Measurements from ENCODE around the gene RAI1. TPM values are rescaled to one million over a fixed set of nuclear protein-coding genes. Genes with fewer than 3 reads are reported as not detected.

The RAI1 gene
- total and polyA plus RNA-seq, 2 of the 13 experiments (the other 11 are each of a cell fraction or from before 2014, with no cell fraction given) = 3.4 to 5.2 TPM

DNA sequence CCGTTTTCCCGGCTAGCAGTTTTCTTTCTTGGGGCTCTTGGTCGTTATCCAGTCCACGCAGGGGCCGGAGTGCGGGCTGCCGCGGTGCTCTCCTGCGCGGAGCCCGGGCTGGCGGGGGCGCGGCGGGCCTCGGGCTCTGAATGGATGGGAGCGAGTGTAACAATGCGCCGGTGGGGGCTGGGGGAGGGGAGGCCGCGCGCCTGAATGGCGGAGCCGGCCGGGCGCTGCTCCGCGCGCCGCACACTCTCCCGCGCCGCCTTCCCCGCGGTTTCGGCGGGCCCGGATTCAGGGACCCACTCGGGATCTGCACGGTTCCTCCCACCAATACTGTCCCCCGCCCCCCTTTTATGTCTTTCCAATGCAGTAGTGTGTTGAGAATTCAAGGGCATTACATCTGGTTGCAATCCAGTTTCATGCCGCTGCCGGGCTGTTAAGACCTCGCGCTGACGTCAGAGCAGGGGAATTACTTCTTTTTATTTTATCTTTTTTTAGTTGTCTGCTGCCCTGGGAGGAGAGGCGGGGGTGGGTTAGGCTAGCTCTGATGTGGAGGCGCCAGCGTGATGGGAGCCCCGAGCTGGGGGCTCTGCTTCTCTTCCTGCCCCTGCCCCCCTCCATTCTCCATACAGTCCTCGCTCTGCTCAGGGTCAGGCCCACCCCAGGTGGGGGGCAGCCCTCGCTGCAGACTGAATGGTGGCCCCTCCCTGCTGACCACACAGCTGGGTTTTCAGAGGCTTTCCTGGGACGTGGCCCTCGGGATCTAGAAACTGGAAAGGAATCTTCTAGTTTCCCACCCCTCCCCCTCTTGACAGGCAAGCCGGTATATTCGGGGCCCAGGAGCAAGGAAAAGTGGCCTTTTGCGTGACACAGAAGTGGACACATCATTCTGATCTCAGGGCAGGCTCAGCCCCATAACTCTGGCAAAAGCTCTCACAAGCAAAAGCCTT is 1.8 kb downstream of the RAI1 start (continued):
- TF ChIP-seq, protein P1, sequence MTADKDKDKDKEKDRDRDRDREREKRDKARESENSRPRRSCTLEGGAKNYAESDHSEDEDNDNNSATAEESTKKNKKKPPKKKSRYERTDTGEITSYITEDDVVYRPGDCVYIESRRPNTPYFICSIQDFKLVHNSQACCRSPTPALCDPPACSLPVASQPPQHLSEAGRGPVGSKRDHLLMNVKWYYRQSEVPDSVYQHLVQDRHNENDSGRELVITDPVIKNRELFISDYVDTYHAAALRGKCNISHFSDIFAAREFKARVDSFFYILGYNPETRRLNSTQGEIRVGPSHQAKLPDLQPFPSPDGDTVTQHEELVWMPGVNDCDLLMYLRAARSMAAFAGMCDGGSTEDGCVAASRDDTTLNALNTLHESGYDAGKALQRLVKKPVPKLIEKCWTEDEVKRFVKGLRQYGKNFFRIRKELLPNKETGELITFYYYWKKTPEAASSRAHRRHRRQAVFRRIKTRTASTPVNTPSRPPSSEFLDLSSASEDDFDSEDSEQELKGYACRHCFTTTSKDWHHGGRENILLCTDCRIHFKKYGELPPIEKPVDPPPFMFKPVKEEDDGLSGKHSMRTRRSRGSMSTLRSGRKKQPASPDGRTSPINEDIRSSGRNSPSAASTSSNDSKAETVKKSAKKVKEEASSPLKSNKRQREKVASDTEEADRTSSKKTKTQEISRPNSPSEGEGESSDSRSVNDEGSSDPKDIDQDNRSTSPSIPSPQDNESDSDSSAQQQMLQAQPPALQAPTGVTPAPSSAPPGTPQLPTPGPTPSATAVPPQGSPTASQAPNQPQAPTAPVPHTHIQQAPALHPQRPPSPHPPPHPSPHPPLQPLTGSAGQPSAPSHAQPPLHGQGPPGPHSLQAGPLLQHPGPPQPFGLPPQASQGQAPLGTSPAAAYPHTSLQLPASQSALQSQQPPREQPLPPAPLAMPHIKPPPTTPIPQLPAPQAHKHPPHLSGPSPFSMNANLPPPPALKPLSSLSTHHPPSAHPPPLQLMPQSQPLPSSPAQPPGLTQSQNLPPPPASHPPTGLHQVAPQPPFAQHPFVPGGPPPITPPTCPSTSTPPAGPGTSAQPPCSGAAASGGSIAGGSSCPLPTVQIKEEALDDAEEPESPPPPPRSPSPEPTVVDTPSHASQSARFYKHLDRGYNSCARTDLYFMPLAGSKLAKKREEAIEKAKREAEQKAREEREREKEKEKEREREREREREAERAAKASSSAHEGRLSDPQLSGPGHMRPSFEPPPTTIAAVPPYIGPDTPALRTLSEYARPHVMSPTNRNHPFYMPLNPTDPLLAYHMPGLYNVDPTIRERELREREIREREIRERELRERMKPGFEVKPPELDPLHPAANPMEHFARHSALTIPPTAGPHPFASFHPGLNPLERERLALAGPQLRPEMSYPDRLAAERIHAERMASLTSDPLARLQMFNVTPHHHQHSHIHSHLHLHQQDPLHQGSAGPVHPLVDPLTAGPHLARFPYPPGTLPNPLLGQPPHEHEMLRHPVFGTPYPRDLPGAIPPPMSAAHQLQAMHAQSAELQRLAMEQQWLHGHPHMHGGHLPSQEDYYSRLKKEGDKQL (CRISPR knock-in tag; IDR thresholded peaks at IDR 0.05; ENCODE audit: low read depth) = no peak
- TF ChIP-seq, protein P2, sequence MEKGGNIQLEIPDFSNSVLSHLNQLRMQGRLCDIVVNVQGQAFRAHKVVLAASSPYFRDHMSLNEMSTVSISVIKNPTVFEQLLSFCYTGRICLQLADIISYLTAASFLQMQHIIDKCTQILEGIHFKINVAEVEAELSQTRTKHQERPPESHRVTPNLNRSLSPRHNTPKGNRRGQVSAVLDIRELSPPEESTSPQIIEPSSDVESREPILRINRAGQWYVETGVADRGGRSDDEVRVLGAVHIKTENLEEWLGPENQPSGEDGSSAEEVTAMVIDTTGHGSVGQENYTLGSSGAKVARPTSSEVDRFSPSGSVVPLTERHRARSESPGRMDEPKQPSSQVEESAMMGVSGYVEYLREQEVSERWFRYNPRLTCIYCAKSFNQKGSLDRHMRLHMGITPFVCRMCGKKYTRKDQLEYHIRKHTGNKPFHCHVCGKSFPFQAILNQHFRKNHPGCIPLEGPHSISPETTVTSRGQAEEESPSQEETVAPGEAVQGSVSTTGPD (CRISPR knock-in tag; IDR thresholded peaks at IDR 0.05) = no peak
- no peak for TF ChIP-seq PCBP1 (IDR thresholded peaks at IDR 0.05; ENCODE audit: borderline replicate concordance, low read depth, low read length)
- TF ChIP-seq ZNF264 (CRISPR knock-in tag; IDR thresholded peaks at IDR 0.05) = 0 out of 2 replicates have a peak, but pooled peaks have one; percentile 5
- peak; percentile 52 for TF ChIP-seq AGO2 (optimal IDR thresholded peaks at IDR 0.05; ENCODE audit: low read depth, low read length)
- peak; percentile 70 for TF ChIP-seq YY1 (IDR thresholded peaks at IDR 0.05; ENCODE audit: insufficient read depth, insufficient replicate concordance, low read depth, low read length)
- no peak for TF ChIP-seq ZMYM3 (CRISPR knock-in tag; IDR thresholded peaks at IDR 0.05)
- TF ChIP-seq MTF1 (CRISPR knock-in tag; IDR thresholded peaks at IDR 0.05) = no peak
- TF ChIP-seq BRD4 (CRISPR knock-in tag; IDR thresholded peaks at IDR 0.05) = 0 out of 2 replicates have a peak, but pooled peaks have one; percentile 0
- TF ChIP-seq, protein P3, sequence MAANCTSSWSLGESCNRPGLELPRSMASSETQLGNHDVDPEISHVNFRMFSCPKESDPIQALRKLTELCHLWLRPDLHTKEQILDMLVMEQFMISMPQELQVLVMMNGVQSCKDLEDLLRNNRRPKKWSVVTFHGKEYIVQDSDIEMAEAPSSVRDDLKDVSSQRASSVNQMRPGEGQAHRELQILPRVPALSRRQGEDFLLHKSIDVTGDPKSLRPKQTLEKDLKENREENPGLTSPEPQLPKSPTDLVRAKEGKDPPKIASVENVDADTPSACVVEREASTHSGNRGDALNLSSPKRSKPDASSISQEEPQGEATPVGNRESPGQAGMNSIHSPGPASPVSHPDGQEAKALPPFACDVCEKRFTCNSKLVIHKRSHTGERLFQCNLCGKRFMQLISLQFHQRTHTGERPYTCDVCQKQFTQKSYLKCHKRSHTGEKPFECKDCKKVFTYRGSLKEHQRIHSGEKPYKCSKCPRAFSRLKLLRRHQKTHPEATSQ (CRISPR knock-in tag; IDR thresholded peaks at IDR 0.05; ENCODE audit: borderline replicate concordance) = no peak
- no peak for TF ChIP-seq ZFP36L2 (CRISPR knock-in tag; IDR thresholded peaks at IDR 0.05)
- TF ChIP-seq, protein P4, sequence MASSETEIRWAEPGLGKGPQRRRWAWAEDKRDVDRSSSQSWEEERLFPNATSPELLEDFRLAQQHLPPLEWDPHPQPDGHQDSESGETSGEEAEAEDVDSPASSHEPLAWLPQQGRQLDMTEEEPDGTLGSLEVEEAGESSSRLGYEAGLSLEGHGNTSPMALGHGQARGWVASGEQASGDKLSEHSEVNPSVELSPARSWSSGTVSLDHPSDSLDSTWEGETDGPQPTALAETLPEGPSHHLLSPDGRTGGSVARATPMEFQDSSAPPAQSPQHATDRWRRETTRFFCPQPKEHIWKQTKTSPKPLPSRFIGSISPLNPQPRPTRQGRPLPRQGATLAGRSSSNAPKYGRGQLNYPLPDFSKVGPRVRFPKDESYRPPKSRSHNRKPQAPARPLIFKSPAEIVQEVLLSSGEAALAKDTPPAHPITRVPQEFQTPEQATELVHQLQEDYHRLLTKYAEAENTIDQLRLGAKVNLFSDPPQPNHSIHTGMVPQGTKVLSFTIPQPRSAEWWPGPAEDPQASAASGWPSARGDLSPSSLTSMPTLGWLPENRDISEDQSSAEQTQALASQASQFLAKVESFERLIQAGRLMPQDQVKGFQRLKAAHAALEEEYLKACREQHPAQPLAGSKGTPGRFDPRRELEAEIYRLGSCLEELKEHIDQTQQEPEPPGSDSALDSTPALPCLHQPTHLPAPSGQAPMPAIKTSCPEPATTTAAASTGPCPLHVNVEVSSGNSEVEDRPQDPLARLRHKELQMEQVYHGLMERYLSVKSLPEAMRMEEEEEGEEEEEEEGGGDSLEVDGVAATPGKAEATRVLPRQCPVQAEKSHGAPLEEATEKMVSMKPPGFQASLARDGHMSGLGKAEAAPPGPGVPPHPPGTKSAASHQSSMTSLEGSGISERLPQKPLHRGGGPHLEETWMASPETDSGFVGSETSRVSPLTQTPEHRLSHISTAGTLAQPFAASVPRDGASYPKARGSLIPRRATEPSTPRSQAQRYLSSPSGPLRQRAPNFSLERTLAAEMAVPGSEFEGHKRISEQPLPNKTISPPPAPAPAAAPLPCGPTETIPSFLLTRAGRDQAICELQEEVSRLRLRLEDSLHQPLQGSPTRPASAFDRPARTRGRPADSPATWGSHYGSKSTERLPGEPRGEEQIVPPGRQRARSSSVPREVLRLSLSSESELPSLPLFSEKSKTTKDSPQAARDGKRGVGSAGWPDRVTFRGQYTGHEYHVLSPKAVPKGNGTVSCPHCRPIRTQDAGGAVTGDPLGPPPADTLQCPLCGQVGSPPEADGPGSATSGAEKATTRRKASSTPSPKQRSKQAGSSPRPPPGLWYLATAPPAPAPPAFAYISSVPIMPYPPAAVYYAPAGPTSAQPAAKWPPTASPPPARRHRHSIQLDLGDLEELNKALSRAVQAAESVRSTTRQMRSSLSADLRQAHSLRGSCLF (CRISPR knock-in tag; IDR thresholded peaks at IDR 0.05; ENCODE audit: borderline replicate concordance) = no peak

Data from HepG2 (cell line).